DND-41 (cell line): ENCODE results near the gene DHX57.

Experiments
- ATAC-seq: fragments of 200-7000 bp; cut with Tn5 transposase; 3 replicates; pipeline ENCODE4 v1.9.1; 2021; ENCODE audit warnings: low read depth; ENCODE audit not compliant: insufficient read depth
- DNase-seq: peaks from one replicate; pipeline ENCODE4 v3.0.0-alpha.2; 2020
- H2AFZ ChIP-seq: 2 replicates; pipeline ENCODE4 v1.6.0; 2012; ENCODE audit warnings: low read depth, low read length
- H3K27ac ChIP-seq: 2 replicates; pipeline ENCODE4 v1.5.1; 2012; ENCODE audit warnings: low read length, inconsistent platforms
- H3K27me3 ChIP-seq: fragments of 200-600 bp; sonication (generic); 2 replicates; pipeline ENCODE4 v1.6.0; 2012; ENCODE audit warnings: low read length, mild to moderate bottlenecking, inconsistent platforms; ENCODE audit not compliant: insufficient read depth, poor library complexity
- H3K36me3 ChIP-seq: 2 replicates; pipeline ENCODE4 v1.5.1; 2012; ENCODE audit warnings: low read length, inconsistent platforms; ENCODE audit not compliant: insufficient read depth
- H3K4me1 ChIP-seq: 2 replicates; pipeline ENCODE4 v1.5.1; 2012; ENCODE audit warnings: mild to moderate bottlenecking, low read length; ENCODE audit not compliant: insufficient read depth
- H3K4me2 ChIP-seq: 2 replicates; pipeline ENCODE4 v1.6.0; 2012; ENCODE audit warnings: mild to moderate bottlenecking, moderate library complexity, low read length, inconsistent platforms; ENCODE audit not compliant: insufficient read depth
- H3K4me3 ChIP-seq, 2 experiments: fragments of 200-600 bp in 1 of 2; shearing (Covaris generic) in 1 of 2; 2 replicates each; pipeline ENCODE4 v1.5.1; 2012 to 2016; ENCODE audit warnings: inconsistent platforms in 2 of 2, low read length in 2 of 2, mild to moderate bottlenecking in 2 of 2, low read depth in 1 of 2, moderate library complexity in 1 of 2
- H3K79me2 ChIP-seq: 2 replicates; pipeline ENCODE4 v1.6.0; 2012; ENCODE audit warnings: low read length, inconsistent platforms; ENCODE audit not compliant: insufficient read depth
- H3K9ac ChIP-seq: 2 replicates; pipeline ENCODE4 v1.6.0; 2012; ENCODE audit warnings: low read depth, mild to moderate bottlenecking, inconsistent platforms, low read length, moderate library complexity
- H3K9me3 ChIP-seq: 2 replicates; pipeline ENCODE4 v1.5.1; 2012; ENCODE audit warnings: low read length, moderate library complexity, mild to moderate bottlenecking, inconsistent platforms; ENCODE audit not compliant: insufficient read depth, severe bottlenecking
- H4K20me1 ChIP-seq: 2 replicates; pipeline ENCODE4 v1.6.0; 2012; ENCODE audit warnings: low read length; ENCODE audit not compliant: insufficient read depth
- EZH2 ChIP-seq: IDR thresholded peaks from 3 replicates; pipeline ENCODE4 v1.6.1; 2012; ENCODE audit warnings: borderline replicate concordance, low read depth, mild to moderate bottlenecking, moderate library complexity, low read length, inconsistent platforms; ENCODE audit not compliant: severe bottlenecking
- TF ChIP-seq, protein P1 (sequence below): IDR thresholded peaks from 2 replicates; pipeline ENCODE4 v1.5.1; 2012; ENCODE audit warnings: borderline replicate concordance, low read length, moderate library complexity, mild to moderate bottlenecking; ENCODE audit not compliant: poor library complexity, severe bottlenecking; ENCODE audit errors: extremely low read depth

DHX57 gene

DNA sequence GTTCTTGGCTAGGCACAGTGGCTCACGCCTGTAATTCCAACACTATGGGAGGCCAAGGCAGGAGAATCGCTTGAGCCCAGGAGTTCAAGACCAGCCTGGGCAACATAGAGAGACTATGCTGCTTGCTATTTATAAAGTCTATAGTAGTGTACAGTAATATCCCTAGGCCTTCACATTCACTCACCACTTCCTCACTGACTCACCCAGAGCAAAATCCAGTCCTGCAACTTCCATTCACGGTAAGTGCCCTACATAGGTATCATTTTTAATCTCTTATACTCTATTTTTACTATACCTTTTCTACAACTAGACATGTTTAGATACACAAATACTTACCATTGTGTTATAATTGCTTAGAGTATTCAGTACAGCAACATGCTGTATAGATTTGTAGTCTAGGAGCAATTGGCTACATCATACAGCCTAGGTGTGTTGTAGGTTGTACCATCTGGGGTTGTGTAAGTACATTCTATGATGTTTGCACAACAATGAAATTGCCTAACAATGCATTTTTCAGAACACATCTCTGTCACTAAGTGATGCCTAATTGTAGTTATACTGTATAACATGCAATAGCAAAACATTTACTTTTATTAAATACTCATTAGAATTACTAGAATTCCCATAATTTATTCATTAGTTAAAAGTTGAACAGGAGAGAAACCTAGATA lies 8.8 kb downstream of the DHX57 start:
- no peak overlapping the region for H3K4me3 ChIP-seq
- no peak overlapping the region for H2AFZ ChIP-seq
- ATAC-seq (no peak), DNase-seq (no peak)
- no peaks in the 10 kb centered on the region for H3K27me3 ChIP-seq
- no peaks in the 10 kb centered on the region for H3K79me2 ChIP-seq
- H3K9me3 ChIP-seq: peaks cover 4% of the 10 kb centered on the region
- no peak overlapping the region for H3K9ac ChIP-seq
- H3K27ac ChIP-seq: no peak overlapping the region
- H3K4me1 ChIP-seq: no peaks in the 10 kb centered on the region
- no peak for TF ChIP-seq EZH2
- TF ChIP-seq, protein P1, sequence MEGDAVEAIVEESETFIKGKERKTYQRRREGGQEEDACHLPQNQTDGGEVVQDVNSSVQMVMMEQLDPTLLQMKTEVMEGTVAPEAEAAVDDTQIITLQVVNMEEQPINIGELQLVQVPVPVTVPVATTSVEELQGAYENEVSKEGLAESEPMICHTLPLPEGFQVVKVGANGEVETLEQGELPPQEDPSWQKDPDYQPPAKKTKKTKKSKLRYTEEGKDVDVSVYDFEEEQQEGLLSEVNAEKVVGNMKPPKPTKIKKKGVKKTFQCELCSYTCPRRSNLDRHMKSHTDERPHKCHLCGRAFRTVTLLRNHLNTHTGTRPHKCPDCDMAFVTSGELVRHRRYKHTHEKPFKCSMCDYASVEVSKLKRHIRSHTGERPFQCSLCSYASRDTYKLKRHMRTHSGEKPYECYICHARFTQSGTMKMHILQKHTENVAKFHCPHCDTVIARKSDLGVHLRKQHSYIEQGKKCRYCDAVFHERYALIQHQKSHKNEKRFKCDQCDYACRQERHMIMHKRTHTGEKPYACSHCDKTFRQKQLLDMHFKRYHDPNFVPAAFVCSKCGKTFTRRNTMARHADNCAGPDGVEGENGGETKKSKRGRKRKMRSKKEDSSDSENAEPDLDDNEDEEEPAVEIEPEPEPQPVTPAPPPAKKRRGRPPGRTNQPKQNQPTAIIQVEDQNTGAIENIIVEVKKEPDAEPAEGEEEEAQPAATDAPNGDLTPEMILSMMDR: no peak
- no peak overlapping the region for H3K4me2 ChIP-seq
- H3K36me3 ChIP-seq: peaks cover 20% of the 10 kb centered on the region
- H4K20me1 ChIP-seq: no peaks in the 10 kb centered on the region

DNA sequence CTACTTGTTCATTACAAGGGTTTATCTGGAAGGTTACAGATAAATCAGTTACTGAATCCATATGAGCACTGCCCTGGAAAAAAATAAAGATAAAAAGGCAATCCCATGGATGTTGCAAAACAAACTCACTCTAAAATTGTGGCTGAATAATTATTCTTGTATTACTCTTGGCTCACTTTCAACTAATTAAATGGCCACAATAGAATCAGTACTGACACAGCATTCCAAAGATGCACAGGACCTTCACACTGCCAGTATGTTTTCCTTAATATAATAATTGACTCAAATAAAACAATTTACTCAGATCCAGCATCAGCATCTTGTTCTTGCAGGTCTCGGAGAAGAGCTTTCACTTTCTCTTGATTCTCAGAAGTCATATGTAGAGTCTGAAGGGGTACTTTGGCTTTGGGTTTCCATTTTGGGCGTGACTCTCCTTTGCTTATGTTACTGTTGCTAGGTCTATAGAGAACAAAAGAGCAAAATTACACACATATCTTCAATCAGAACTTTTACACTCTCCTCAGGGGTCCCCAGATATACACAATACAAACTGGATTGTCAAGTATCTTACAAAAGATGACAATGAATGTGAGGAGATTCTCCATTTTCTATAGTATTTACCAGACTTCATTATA lies 12.6 kb downstream of the DHX57 start:
- no peak overlapping the region for H2AFZ ChIP-seq
- DNase-seq (no peak), ATAC-seq (no peak)
- TF ChIP-seq EZH2: no peak
- TF ChIP-seq, protein P1: no peak
- no peaks in the 10 kb centered on the region for H3K27me3 ChIP-seq
- H3K4me3 ChIP-seq: no peak overlapping the region
- H3K4me2 ChIP-seq: no peak overlapping the region
- H3K9ac ChIP-seq: no peak overlapping the region
- H4K20me1 ChIP-seq: no peaks in the 10 kb centered on the region
- no peaks in the 10 kb centered on the region for H3K79me2 ChIP-seq
- peaks cover 47% of the 10 kb centered on the region for H3K36me3 ChIP-seq
- H3K4me1 ChIP-seq: no peaks in the 10 kb centered on the region
- no peak overlapping the region for H3K27ac ChIP-seq
- no peaks in the 10 kb centered on the region for H3K9me3 ChIP-seq

DNA sequence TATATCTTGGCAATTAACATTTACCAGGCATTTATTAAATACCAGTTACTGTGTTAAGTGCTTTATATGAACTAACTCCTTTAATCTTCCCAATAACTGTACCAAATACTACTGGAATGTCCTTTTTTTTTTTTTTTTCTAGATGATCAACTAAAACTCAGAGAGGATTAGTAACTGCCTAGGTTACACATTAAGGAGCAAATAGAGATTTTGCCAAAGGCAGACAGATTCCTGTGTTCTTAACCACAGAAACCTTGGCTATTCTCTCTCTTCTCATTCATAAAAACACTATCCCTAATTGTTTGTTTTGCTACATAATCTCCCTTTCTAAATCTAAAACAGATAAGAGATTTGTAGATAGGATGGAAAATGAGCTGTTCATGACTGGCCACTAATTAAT lies 13.3 kb downstream of the DHX57 start:
- H3K4me2 ChIP-seq: no peak overlapping the region
- no peaks in the 10 kb centered on the region for H3K4me1 ChIP-seq
- H3K27ac ChIP-seq: no peak overlapping the region
- ATAC-seq (no peak), DNase-seq (no peak)
- no peaks in the 10 kb centered on the region for H3K9me3 ChIP-seq
- no peak overlapping the region for H3K4me3 ChIP-seq
- H2AFZ ChIP-seq: no peak overlapping the region
- H4K20me1 ChIP-seq: no peaks in the 10 kb centered on the region
- peaks cover 49% of the 10 kb centered on the region for H3K36me3 ChIP-seq
- H3K79me2 ChIP-seq: no peaks in the 10 kb centered on the region
- H3K9ac ChIP-seq: no peak overlapping the region
- no peak for TF ChIP-seq EZH2
- TF ChIP-seq, protein P1: no peak
- H3K27me3 ChIP-seq: no peaks in the 10 kb centered on the region
